HUES64 (cell line): Measurements from ENCODE around the gene ZNF117. TPM values are rescaled to one million over a fixed set of nuclear protein-coding genes. Genes with fewer than 3 reads are reported as not detected.
A peak's percentile ranks its signal among the peaks of the same experiment; 100 is the strongest.
"Not testable (repeated sequence)": the region's sequence is repeated elsewhere in the genome, so short reads cannot be mapped to it uniquely, and the experiment has no call there.

Source experiments
- H3K27ac ChIP-seq: 2 replicates; pipeline ENCODE4 v1.7.0; 2013; ENCODE audit warnings: low read depth, low read length, inconsistent platforms
- H3K27me3 ChIP-seq: 2 replicates; pipeline ENCODE4 v1.6.1; 2013; ENCODE audit warnings: mild to moderate bottlenecking, low read length; ENCODE audit not compliant: insufficient read depth
- H3K36me3 ChIP-seq: 2 replicates; pipeline ENCODE4 v1.6.1; 2013; ENCODE audit warnings: mild to moderate bottlenecking, low read length; ENCODE audit not compliant: insufficient read depth
- H3K4me1 ChIP-seq: 2 replicates; pipeline ENCODE4 v1.6.1; 2013; ENCODE audit warnings: mild to moderate bottlenecking, low read length, moderate library complexity; ENCODE audit not compliant: insufficient read depth
- H3K4me3 ChIP-seq: 2 replicates; pipeline ENCODE4 v1.5.1; 2013; ENCODE audit warnings: mild to moderate bottlenecking, low read length, moderate library complexity
- H3K9ac ChIP-seq: 2 replicates; pipeline ENCODE4 v1.6.1; 2013; ENCODE audit warnings: mild to moderate bottlenecking, low read depth, low read length
- H3K9me3 ChIP-seq: 2 replicates; pipeline ENCODE4 v1.6.1; 2013; ENCODE audit warnings: low read depth, low read length; ENCODE audit not compliant: insufficient read depth
- WGBS: fragments of 150-250, 120-280 bp; methylation state at CpG from one replicate; pipeline ENCODE4 v1.1.7; 2013; ENCODE audit warnings: missing lambda C conversion rate; 5-methylcytosine and 5-hydroxymethylcytosine counted together
- polyA plus RNA-seq, 2 experiments: library from polyadenylated mRNA; stranded (reverse); fragments of 50-300 nt; gene quantifications; one replicate each; pipeline ENCODE4 v1.2.3, GENCODE V29; 2013

ZNF117 gene
- polyA plus RNA-seq (2013, experiment 1 of 2): 8.3 TPM
- 10.8 TPM for polyA plus RNA-seq (2013, experiment 2 of 2)

DNA sequence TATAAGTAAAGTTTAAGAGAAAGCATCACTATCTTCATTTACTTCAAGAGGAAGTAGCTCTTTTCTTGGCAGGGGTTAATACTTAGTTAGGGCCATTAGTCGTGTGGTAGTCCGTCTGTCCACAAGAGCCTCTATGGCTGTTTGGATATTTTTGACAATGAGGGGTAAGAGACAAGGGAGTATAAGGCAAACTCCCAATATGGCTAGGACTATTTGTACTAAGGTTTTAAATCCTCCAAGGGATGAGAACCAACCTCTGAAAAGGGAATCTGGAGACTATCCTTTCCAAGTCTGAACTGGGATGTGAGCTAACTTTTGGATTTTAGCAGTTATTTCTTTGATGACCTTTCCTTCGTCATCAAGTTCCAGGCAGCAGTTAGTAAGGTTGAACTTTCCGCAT lies at the start of gene ZNF117:
TSS of gene ZNF117 (minus strand) at position 101 of the 400 bp plus-strand sequence.
- Histone ChIP-seq H3K36me3 (peaks cover 53% of the 10 kb centered on the region), H3K4me3 (no peak within 1 kb of the TSS), H3K9ac (no peak within 1 kb of the TSS), H3K27me3 (no peaks in the 10 kb centered on the region), H3K27ac (no peak within 1 kb of the TSS), H3K4me1 (no peaks in the 10 kb centered on the region), H3K9me3 (peaks cover 69% of the 10 kb centered on the region)
- WGBS: 100% methylated on average over 4 of the region's 4 CpGs

- under 1% methylated on average over 30 of the region's 35 CpGs for WGBS
- H3K4me3 ChIP-seq: peak overlapping the region; percentile 75
- not testable (repeated sequence) for H3K36me3 ChIP-seq, H3K9me3 ChIP-seq, H3K4me1 ChIP-seq, H3K27me3 ChIP-seq
- peak overlapping the region; percentile 73 for H3K9ac ChIP-seq
- H3K27ac ChIP-seq: peak overlapping the region; percentile 53; the same call in 1 of the 2 replicates
Measured at GRCh38 chr7:65038767-65039166, 47.9 kb upstream of the ZNF117 start.

- Histone ChIP-seq H3K27me3 (no peaks in the 10 kb centered on the region), H3K4me1 (peaks cover 9% of the 10 kb centered on the region), H3K9me3 (no peaks in the 10 kb centered on the region), H3K9ac (peak overlapping the region; percentile 92), H3K36me3 (no peaks in the 10 kb centered on the region), H3K27ac (peak overlapping the region; percentile 90; the same call in 1 of the 2 replicates), H3K4me3 (peak overlapping the region; percentile 84)
- 2% methylated on average over 81 of the region's 92 CpGs for WGBS
Measured at GRCh38 chr7:65037740-65038688, 47.2 kb upstream of the ZNF117 start.

GRCh38 chr7:65036526-65036925 lies 45.7 kb upstream of the ZNF117 start:
- not testable (repeated sequence) for H3K4me1 ChIP-seq, H3K9ac ChIP-seq, H3K9me3 ChIP-seq, H3K36me3 ChIP-seq, H3K27ac ChIP-seq, H3K27me3 ChIP-seq, H3K4me3 ChIP-seq
- 91% methylated on average over 1 of the region's 2 CpGs for WGBS

DNA sequence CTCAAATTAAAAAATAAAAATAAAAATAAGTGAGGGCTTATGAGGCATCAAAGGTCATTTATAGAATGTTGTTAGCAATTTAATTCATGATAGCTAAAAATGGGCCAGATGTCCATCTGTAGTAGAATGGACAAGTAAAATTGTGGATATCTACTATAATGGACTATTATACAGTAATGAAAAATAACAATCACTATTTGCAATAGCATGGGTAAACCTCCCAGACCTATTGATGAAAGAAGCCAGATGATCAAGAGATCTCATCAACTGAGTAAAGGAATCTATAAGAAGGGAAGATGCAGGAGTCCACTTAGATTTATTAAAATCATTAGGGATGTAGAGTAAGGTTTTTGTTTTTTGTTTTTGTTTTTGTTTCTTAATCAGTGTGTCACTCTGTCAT lies 44.6 kb upstream of the ZNF117 start:
- H3K4me1 ChIP-seq, H3K4me3 ChIP-seq, H3K9me3 ChIP-seq, H3K27ac ChIP-seq, H3K27me3 ChIP-seq, H3K9ac ChIP-seq, H3K36me3 ChIP-seq: not testable (repeated sequence)

- WGBS: 70% methylated on average over 6 of the region's 10 CpGs
- H3K9ac ChIP-seq, H3K4me3 ChIP-seq, H3K27me3 ChIP-seq, H3K36me3 ChIP-seq, H3K9me3 ChIP-seq, H3K27ac ChIP-seq, H3K4me1 ChIP-seq: not testable (repeated sequence)
Measured at GRCh38 chr7:65034120-65034782, 43.4 kb upstream of the ZNF117 start.

DNA sequence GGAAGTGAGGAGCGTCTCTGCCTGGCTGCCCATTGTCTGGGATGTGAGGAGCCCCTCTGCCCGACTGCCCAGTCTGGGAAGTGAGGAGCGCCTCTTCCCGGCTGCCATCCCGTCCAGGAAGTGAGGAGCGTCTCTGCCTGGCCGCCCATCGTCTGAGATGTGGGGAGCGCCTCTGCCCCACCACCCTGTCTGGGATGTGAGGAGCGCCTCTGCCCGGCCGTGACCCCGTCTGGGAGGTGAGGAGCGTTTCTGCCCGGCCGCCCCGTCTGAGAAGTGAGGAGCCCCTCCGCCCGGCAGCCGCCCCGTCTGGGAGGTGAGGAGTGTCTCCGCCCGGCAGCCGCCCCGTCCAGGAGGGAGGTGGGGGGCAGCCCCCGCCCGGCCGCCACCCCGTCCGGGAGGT lies 42.6 kb upstream of the ZNF117 start:
- not testable (repeated sequence) for H3K27me3 ChIP-seq, H3K9me3 ChIP-seq, H3K36me3 ChIP-seq, H3K9ac ChIP-seq, H3K4me1 ChIP-seq, H3K27ac ChIP-seq, H3K4me3 ChIP-seq
- WGBS: 98% methylated on average over 28 of the region's 30 CpGs

DNA sequence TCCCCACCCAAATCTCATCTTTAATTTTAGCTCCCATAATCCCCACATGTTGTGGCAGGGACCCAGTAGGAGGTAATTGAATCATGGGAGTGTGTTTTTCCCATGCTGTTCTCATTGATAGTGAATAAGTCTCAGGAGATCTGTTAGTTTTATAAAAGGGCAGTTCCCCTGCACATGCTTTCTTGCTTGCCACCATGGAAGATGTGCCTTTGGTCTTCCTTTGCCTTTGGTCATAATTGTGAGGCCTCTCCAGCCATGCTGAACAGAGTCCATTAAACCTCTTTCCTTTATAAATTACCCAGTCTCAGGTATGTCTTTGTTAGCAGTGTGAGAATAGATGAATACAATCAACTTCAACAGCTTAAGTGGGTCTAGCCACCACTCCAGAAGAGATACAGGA lies 34.2 kb upstream of the ZNF117 start:
- not testable (repeated sequence) for H3K9ac ChIP-seq, H3K4me1 ChIP-seq, H3K27me3 ChIP-seq, H3K4me3 ChIP-seq, H3K36me3 ChIP-seq, H3K27ac ChIP-seq, H3K9me3 ChIP-seq

- H3K4me3 ChIP-seq, H3K27ac ChIP-seq, H3K9me3 ChIP-seq, H3K4me1 ChIP-seq, H3K36me3 ChIP-seq, H3K27me3 ChIP-seq, H3K9ac ChIP-seq: not testable (repeated sequence)
- whole genome bisulfite sequencing: no CpG with 5 or more reads among the region's 3 CpGs
Measured at GRCh38 chr7:65020978-65021377, 30.1 kb upstream of the ZNF117 start.

DNA sequence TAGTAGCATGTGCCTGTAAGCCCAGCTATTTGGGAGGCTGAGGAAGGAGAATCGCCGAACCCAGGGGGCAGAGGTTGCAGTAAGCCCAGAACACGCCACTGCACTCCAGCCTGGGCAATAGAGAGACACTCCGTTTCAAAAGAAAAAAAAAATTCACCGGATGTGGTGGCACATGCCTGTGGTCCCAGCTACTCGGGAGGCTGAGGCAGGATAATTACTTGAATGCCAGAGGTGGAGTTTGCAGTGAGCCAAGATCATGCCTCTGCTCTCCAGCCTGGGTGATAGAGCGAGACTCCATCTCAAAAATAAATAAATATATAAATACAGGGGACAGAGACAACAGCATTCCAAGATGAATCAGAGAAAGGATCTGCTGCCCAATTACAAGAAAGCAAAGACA lies 19.0 kb upstream of the ZNF117 start:
- not testable (repeated sequence) for H3K27ac ChIP-seq, H3K27me3 ChIP-seq, H3K4me1 ChIP-seq, H3K9me3 ChIP-seq, H3K4me3 ChIP-seq, H3K9ac ChIP-seq, H3K36me3 ChIP-seq
- 93% methylated on average over 6 of the region's 7 CpGs for WGBS

DNA sequence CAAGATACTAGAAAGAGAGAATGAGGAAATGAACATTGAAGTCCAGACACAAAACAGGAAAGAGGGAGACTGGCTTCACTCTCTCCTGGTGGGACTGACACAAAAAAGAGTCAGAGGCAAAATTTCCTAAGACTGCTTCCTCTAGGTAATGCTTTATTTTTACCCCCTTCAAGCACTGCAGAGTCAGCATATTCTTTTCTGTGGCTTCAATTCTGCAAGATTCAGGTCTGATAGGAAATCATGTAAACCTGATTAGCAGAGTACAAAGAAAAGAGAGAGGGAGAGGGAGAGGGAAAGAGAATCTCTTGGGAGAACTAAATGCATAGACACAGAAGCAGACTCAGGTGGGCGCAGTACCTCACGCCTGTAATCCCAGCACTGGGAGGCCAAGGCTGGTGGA lies 18.6 kb upstream of the ZNF117 start:
- H3K9me3 ChIP-seq, H3K27ac ChIP-seq, H3K36me3 ChIP-seq, H3K4me3 ChIP-seq, H3K9ac ChIP-seq, H3K27me3 ChIP-seq, H3K4me1 ChIP-seq: not testable (repeated sequence)
- 100% methylated on average over 2 of the region's 2 CpGs for WGBS
